GM18909 (cell line): ENCODE results near the gene TPTE.
"Not testable (repeated sequence)": the region's sequence is repeated elsewhere in the genome, so short reads cannot be mapped to it uniquely, and the experiment has no call there.

ENCODE experiments used
- ATAC-seq: cut with Tn5 transposase; IDR thresholded peaks from one replicate; pipeline ENCODE4 v1.9.1; 2021; ENCODE audit warnings: mild to moderate bottlenecking; ENCODE audit not compliant: unreplicated experiment, poor library complexity

TPTE gene

DNA sequence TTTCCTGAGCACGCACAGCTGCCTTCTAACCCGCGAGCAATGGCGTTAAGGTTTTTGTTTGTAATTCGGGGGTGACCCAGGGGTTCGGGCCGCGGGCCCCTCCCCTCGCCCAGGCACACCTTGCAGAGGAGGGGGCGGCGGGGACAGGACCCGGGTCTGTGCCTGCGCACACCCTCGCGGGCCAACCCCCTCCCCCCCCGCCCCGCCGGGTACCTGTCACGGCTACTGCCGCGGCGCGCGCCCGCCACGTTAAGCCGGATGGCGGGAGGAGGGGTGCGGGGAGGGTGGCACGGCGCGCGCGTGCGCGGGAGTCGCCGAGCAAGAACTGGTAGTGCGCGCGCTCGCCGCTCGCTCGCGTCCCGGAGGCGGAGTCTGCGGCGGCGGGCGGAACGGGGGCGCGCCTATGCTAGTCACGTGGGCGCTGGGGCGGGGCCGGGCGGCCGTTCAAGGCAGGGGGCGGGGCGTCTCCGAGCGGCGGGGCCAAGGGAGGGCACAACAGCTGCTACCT is at the start of gene TPTE:
TPTE (plus strand) TSS at position 493 of the 508 bp plus-strand sequence. CDS start 17,141 bp downstream, outside the sequence.
- ATAC-seq: no peak

DNA sequence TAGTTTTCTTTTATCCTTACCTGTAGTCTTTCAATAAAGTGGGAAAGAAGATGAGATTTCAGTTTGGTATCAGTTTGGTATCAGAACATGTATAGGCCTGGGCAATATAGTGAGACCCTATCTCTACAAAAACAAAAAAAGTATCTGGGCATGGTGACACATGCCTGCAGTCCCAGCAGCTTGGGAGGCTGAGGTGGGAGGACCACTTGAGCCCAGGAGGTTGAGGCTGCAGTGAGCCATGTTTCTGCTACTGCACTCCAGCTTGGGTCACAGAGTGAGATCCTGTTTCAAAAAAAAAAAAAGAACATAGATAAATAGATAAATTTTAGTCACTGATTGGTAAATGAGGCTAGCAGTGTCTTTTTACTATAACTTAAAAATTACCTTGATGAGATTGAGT is 49.4 kb upstream of the TPTE start:
- ATAC-seq: not testable (repeated sequence)

DNA sequence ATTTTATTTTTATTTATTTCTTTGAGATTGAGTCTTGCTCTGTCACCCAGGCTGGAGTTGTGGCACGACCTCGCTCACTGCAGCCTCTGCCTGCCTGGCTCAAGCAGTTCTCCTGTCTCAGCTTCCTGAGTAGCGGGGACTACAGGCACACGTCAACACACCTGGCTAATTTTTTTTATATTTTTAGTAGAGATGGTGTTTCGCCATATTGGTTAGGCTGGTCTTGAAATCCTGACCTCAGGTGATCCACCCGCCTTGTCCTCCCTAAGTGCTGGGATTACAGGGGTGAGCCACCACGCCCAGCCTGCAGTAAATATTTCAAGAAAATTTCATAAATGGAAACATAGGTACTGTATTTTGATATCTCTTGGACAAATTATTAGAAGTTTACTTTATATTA is 43.6 kb upstream of the TPTE start:
- not testable (repeated sequence) for ATAC-seq

GRCh38 chr21:10479875-10480274 is 41.5 kb upstream of the TPTE start:
- not testable (repeated sequence) for ATAC-seq

- not testable (repeated sequence) for ATAC-seq
Measured at GRCh38 chr21:10484864-10485263, 36.5 kb upstream of the TPTE start.

GRCh38 chr21:10490453-10490852 is 30.9 kb upstream of the TPTE start:
- ATAC-seq: not testable (repeated sequence)

DNA sequence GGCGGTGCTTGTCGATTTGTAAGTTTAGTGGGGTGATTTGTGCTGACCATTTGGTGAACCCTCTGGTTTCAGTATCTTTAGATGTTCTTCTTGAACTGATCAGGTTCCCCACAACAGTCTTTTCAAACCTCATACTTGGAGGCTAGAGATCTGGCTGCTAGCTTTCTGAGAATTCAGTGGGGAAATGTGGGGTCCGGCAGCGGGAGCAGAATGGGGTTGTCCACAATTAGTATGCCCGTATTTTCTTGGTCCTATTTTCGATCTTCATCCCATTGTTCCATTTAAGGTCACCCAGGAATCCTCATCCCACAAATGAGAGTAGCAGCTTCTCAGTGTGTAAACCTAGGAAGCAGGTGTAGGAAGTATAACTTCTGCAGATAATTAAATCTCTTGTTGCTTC is 10.3 kb upstream of the TPTE start:
- ATAC-seq: no peak

DNA sequence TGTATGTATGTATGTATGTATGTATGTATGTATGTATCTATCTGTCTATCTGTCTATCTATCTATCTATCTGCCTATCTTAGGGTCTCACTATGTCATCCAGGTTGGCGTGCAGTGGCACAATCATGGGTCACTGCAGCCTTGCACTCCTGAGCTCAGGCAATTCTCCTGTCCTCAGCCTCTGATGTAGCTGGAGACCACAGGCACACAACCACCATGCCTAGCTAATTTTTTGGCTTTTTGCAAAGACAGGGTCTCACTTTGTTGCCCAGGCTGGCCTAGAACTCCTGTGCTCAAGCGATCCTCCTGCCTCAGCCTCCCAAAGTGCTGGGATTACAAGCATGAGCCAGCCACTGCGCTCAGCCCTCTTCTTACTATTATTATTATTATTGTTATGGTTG is 4.5 kb upstream of the TPTE start:
- not testable (repeated sequence) for ATAC-seq

GRCh38 chr21:10517904-10518303 is 3.5 kb upstream of the TPTE start:
- not testable (repeated sequence) for ATAC-seq

DNA sequence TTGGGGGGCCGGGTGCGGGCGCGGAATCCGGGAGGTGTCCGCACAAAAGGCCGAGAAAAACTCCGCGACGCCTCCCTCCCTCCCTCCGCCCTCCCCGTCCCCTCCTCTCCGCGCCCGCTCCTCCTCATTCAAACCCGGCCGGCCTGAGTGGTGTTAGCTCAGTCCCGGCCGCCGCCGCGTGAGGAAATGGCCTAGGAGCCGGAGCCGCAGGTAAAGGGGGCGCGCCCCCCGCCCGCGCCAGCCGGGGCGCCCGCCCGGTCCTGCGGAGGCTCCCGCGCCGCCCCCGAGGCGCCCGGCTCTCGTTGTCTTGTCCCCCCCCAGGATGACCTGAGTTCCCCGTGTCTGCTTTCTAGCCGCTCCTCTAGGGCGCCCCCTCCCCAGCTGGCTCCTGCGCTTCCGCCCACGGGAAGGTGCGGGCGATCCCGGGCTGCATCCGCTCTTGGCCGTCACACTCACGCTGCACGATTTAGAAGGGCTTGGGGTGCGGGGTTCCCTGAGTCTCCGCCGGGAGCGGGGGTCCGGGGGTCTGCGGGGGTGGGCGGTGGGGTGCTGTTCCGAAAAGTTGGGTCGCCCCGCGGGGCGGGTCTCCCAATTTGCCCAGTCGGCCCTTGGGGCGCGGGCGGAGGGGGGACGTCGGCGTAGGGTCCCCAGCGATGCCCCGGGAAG is 585 bp downstream of the TPTE start:
- ATAC-seq: not testable (repeated sequence)

GRCh38 chr21:10539956-10540355 is 18.6 kb downstream of the TPTE start:
- no peak for ATAC-seq

- not testable (repeated sequence) for ATAC-seq
Measured at GRCh38 chr21:10544376-10544775, 23.0 kb downstream of the TPTE start.

DNA sequence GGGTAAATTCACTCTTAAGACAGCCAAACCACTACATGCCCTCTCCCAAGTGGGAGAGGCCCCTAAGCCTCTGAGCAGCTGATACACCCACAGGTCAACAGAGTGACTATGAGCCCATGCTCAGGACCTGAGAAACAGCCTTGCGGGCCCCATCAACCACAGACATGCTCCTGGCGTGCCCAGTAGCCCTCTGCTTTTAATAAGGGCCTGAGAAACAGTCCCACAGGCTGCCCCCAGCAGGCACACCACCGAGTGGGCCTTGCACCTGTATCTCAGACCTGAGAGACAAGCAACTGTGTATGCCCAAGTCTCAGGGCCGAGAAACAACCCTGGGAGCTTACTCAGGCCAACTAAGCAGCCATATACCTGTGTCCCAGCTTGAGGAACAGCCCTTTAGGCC is 26.5 kb downstream of the TPTE start:
- ATAC-seq: not testable (repeated sequence)

GRCh38 chr21:10548331-10548954 is 27.1 kb downstream of the TPTE start:
- ATAC-seq: not testable (repeated sequence)

GRCh38 chr21:10570803-10571202 is 49.4 kb downstream of the TPTE start:
- not testable (repeated sequence) for ATAC-seq

DNA sequence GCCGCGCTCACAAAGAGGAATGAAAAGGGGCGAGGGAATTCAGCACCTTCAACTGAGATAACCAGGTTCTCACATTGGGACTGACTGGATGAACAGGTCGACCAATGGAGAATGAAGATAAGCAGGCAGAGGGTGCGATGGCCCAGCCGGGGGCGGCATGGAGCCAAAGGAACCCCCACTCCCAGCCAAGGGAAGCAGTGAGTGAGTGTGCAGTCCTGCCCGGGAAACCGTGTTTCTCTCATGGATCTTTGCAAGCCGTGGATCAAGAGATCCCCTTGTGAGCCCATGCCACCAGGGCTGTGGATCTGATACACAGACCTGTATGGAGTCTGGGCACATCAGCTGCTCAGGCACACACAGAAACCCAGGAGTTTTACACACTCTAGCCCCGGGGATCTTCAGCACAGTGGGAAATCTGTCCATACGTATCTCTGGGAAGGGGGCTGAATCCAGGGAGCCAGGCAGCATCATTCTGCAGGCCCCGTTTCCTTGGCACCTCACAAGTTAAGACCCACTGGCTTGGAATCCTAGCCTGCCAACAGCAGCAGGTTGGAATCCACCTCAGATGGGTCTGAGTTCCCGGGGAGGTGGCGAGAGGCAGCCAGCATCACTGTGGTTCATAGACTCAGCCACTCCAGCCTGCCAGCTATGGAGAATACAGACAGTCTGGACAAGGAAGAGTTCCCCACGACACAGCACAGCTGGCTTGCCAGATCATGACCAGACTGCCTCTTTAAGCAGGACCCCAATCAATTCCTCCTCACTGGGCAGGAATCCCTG is 53.3 kb downstream of the TPTE start:
- ATAC-seq: not testable (repeated sequence)

DNA sequence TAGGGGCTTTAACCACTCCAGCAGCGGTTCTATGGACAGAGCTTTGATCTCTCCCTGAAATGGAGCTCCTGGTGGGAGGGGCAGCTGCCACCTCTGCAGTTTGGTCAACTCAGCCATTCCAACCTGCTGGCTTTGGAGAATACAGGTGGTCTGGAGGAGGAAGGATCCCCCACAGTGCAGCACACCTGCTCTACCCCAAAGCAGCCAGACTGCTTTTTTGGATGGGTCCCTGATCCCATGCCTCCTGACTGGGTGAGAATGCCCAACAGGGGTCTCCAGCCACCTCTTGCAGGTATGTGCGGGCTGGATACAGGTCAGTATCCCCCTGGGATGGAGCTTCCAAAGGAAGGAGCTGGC is 53.9 kb downstream of the TPTE start:
- no peak for ATAC-seq

- not testable (repeated sequence) for ATAC-seq
Measured at GRCh38 chr21:10578910-10579309, 57.5 kb downstream of the TPTE start.

- ATAC-seq: not testable (repeated sequence)
Measured at GRCh38 chr21:10589115-10589514, 67.7 kb downstream of the TPTE start.

- not testable (repeated sequence) for ATAC-seq
Measured at GRCh38 chr21:10607074-10607473, 85.7 kb downstream of the TPTE start.

DNA sequence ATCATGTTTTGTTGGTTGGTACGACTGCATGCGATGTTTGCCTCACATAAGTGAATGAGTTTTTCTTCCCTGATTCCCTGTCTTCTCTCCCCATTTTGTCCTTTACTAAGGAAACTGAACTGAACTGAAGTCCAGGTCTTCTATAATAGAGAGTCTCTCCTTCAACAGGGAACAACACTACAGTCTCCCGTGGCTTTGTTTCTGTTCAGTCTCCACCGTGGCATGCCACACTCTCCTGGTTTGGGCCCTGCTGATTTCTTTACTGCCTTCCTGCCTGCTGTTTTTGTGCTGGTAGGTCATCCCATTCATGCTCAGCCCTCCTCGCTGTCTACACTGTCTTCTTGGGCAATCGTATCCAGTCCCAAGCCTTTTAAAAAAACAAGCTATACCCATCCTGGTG is 92.9 kb downstream of the TPTE start:
- not testable (repeated sequence) for ATAC-seq
